ENCODE data around the gene ZSCAN22.

GRCh38 chr19:58294743-58295374 is 31.9 kb upstream of the ZSCAN22 start:
- TF ChIP-seq CTCF (IDR thresholded peaks at IDR 0.05 in 4 of 5, conservative IDR thresholded peaks at IDR 0.05 in 1 of 5): no peak
- no peak for TF ChIP-seq POLR2A (IDR thresholded peaks at IDR 0.05)
